Esophagus (tissue), 2 donors: Measurements from ENCODE around the gene CACNB4. TPM values are rescaled to one million over a fixed set of nuclear protein-coding genes. Genes with fewer than 3 reads are reported as not detected.

Experiments used
- H3K27ac ChIP-seq, 2 donors: one replicate each; pipeline ENCODE4 v1.5.1; 2013; ENCODE audit warnings: low read depth in 2 of 2, mild to moderate bottlenecking in 2 of 2, inconsistent platforms in 1 of 2, low read length in 1 of 2, moderate library complexity in 1 of 2
- H3K27me3 ChIP-seq, 2 donors: one replicate each; pipeline ENCODE4 v1.6.1; 2013; ENCODE audit warnings: low read length in 2 of 2, control low read depth in 1 of 2, mild to moderate bottlenecking in 1 of 2; ENCODE audit not compliant: insufficient read depth in 2 of 2, control insufficient read depth in 1 of 2
- H3K36me3 ChIP-seq, 2 donors: one replicate each; pipeline ENCODE4 v1.6.1; 2013; ENCODE audit warnings: low read length in 1 of 2; ENCODE audit not compliant: control insufficient read depth in 2 of 2, insufficient read depth in 2 of 2
- H3K4me1 ChIP-seq, 2 donors: one replicate each; pipeline ENCODE4 v1.6.1; 2013; ENCODE audit warnings: low read length in 1 of 2; ENCODE audit not compliant: control insufficient read depth in 2 of 2, insufficient read depth in 2 of 2
- H3K4me3 ChIP-seq, 2 donors: one replicate each; pipeline ENCODE4 v1.5.1; 2013; ENCODE audit warnings: low read length in 2 of 2, mild to moderate bottlenecking in 2 of 2, low read depth in 1 of 2, moderate library complexity in 1 of 2
- H3K9me3 ChIP-seq, 2 donors: one replicate each; pipeline ENCODE4 v1.6.1; 2013; ENCODE audit warnings: mild to moderate bottlenecking in 2 of 2, low read depth in 1 of 2, low read length in 1 of 2, moderate library complexity in 1 of 2; ENCODE audit not compliant: control insufficient read depth in 2 of 2, insufficient read depth in 1 of 2
- WGBS, 2 donors: extraction: QIAGEN DNeasy Blood & Tissue Kit; methylation state at CpG; one replicate each; pipeline ENCODE4 v1.1.7; 2013; 5-methylcytosine and 5-hydroxymethylcytosine counted together
- polyA plus RNA-seq, 2 donors: library from polyadenylated mRNA; stranded (reverse); fragments of 200-250 nt; gene quantifications; one replicate each; pipeline ENCODE4 v1.2.3, GENCODE V29; 2013
- donor health status: healthy with polysubstance abuse.
- donor health status: Bipolar disorder and iron deficiency.

CACNB4 gene
- polyA plus RNA-seq, 2 donors: 1.2 to 1.3 TPM

GRCh38 chr2:151976945-151977353, 121.9 kb downstream of the CACNB4 start:
- no peak overlapping the region for H3K27ac ChIP-seq
- 77 to 82% methylated on average over 2 of the region's 2 CpGs for WGBS, 2 donors
- no peaks in the 10 kb centered on the region for H3K36me3 ChIP-seq
- no peaks in the 10 kb centered on the region for H3K27me3 ChIP-seq
- no peak overlapping the region for H3K4me3 ChIP-seq
- H3K9me3 ChIP-seq: no peaks in the 10 kb centered on the region
- H3K4me1 ChIP-seq: peaks cover 0 to 2% of the 10 kb centered on the region in 2 donors

DNA sequence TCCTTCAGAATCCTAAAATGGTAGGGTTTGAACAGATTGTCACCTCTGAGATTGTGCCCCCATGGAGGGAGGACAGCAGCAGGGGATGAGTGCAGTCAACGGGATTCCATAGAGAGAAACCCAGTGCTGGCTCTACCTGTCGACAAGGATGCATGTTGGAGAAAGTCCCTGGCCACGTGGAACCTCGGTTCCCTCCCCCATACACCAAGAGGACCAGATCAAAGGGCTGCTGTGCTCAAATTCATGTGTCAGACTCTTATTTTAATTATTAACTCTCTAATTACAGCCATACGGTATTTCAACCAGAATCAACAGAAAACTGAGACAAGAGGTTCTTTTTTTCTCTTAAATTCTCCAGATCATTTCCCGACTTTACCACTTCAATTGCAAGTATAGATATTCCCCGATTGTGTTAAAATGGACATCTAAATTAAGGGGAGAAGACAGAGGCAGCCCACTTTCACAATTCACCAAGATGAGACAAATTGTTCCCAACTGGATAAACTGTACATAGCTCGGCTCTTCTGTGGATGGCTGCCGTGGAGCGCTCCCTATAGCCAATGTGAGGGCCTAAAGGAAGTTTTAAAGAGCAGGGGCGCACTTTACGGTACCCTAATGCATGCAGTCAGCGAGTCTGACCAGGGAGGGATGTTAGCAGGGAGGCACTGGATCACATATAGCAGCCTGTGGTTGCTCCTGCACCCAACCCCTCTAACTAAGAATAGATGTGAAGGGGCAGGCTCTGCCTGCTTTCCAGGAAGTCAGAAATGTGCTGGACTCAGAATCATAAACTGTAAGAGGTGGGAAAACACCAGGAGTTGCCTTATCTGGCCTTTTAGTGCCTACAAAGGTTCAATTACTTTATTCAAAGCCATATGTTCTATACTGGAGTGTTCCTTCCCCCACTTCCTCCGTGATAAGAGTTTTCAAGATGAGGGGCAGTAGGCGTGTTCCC, 123.1 kb downstream of the CACNB4 start:
- Histone ChIP-seq H3K27ac (no peak overlapping the region), H3K4me3 (no peak overlapping the region), H3K27me3 (no peaks in the 10 kb centered on the region), H3K4me1 (peaks cover 0 to 2% of the 10 kb centered on the region in 2 donors), H3K9me3 (no peaks in the 10 kb centered on the region), H3K36me3 (no peaks in the 10 kb centered on the region)
- 81 to 91% methylated on average over 15 of the region's 15 CpGs for WGBS, 2 donors

DNA sequence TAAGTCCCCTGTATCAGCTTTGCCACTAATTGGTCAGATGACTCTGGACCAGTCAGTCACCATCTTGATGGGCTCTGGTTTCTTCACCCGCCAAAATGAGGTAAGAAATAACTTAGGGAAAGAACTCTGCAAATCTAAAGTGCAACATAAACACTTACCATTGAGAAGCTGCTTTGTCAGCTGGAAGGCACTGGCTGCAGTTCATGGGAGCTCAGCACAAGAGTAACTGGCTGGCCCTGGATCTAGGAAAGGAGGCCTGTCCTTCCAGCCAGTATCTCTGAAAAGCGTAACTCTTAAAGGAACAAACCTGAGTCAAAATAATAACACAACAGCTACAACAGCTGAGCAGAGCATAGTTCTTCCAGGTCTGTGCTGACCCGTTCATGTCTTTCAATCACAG, 123.9 kb downstream of the CACNB4 start:
- WGBS, 2 donors: 91 to 93% methylated on average over 3 of the region's 3 CpGs
- peaks cover 0 to 2% of the 10 kb centered on the region in 2 donors for H3K4me1 ChIP-seq
- H3K4me3 ChIP-seq: no peak overlapping the region
- no peaks in the 10 kb centered on the region for H3K27me3 ChIP-seq
- H3K9me3 ChIP-seq: no peaks in the 10 kb centered on the region
- H3K27ac ChIP-seq: no peak overlapping the region
- H3K36me3 ChIP-seq: no peaks in the 10 kb centered on the region

DNA sequence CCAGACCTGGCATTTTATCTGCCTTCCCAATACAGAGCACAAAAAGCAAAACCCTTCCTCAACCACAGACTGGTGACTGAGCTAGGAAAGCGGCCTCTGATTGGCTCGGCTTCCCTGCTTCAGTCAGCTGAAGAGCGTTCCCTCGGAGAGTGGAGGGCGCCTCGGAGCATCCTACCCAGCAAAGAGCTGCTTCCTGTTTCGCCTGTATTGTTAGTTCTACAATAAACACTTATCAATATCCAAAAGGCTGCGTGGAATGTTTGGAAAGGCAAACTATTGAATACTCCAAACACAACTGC, 125.0 kb downstream of the CACNB4 start:
- Histone ChIP-seq H3K27ac (no peak overlapping the region), H3K4me3 (no peak overlapping the region), H3K4me1 (peaks cover 0 to 2% of the 10 kb centered on the region in 2 donors), H3K27me3 (no peaks in the 10 kb centered on the region), H3K9me3 (no peaks in the 10 kb centered on the region), H3K36me3 (no peaks in the 10 kb centered on the region)
- WGBS, 2 donors: 17 to 29% methylated on average over 8 of the region's 8 CpGs

DNA sequence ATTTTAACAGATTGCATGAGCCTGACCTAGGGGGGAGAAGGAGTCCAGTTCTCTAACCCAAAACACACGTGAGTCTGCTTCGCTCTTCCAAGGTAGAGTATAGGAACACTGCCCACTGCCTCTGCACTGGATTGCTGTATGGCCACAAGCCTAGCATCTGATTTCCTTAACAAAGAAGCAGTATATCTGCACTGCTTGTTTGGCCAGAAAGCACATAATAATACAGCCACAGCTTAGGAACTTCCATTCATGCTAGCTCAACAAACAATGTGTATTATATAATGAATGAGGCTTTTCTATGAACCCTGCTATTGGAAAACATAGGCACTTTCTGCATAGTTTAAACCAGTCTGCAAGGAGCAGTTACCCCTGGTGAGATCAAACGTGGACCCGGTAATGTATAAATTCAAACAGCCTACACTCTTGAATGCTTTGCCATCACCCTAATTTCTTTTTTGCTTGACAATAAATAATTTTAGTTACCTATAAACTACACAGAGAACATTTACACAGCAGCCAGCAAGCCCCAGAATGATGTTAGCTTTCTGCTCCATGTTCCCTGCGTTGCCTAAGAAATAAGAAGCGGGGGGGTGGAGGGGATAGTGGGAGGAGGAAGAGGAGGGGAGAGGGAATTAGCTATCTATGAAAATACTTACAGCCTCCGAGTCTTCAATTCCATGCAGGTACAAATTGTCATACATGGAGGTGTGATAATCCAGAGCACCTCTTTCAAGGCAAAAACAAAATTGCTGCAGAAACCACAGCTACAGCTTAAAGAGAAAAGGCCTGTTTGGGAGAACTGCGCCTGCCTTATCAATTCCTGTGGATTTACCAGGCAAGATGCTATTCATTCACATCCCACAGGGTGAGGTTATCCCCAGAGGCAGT, 125.6 kb downstream of the CACNB4 start:
- Histone ChIP-seq H3K9me3 (no peaks in the 10 kb centered on the region), H3K36me3 (no peaks in the 10 kb centered on the region), H3K27me3 (no peaks in the 10 kb centered on the region), H3K4me3 (no peak overlapping the region), H3K27ac (no peak overlapping the region), H3K4me1 (no peaks in the 10 kb centered on the region)
- WGBS, 2 donors: 69 to 76% methylated on average over 8 of the region's 8 CpGs

DNA sequence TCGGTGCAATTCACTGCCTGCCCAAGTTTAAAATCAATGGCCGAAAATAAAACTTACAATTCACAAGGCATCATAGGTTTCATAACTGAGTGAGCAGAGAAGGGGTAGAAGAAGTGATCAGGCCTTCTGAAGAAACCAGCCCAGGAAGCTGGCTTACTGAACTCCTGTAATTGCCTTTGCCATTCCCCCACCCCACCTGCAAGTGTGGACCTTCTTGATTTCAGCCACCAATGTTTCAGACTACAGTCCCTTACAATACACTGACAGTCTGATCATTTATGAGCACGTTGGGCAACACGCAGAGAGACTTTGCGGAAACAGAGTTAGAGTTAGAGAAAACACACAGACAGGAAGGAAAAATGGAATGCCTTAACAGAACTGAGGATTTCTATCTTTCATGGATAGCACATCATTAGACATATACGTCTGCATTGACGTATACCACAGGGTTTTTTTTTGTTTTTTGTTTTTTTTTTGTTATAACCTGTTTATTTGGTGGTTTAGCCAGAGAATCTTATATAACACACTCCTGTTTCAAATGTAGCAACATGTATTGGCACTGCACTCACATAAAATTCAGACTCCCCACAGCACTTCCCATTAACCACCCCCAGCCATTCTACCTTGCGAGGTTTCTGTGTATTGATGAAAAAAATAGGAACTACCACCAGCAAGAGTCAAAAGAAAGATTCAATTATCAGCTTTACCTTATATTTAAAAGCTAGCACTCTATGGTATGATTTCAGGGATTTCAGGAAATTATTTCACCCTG, 126.4 kb downstream of the CACNB4 start:
- H3K9me3 ChIP-seq: no peaks in the 10 kb centered on the region
- H3K4me1 ChIP-seq: no peaks in the 10 kb centered on the region
- no peak overlapping the region for H3K4me3 ChIP-seq
- H3K36me3 ChIP-seq: no peaks in the 10 kb centered on the region
- H3K27me3 ChIP-seq: no peaks in the 10 kb centered on the region
- 90 to 93% methylated on average over 8 of the region's 8 CpGs for WGBS, 2 donors
- no peak overlapping the region for H3K27ac ChIP-seq

DNA sequence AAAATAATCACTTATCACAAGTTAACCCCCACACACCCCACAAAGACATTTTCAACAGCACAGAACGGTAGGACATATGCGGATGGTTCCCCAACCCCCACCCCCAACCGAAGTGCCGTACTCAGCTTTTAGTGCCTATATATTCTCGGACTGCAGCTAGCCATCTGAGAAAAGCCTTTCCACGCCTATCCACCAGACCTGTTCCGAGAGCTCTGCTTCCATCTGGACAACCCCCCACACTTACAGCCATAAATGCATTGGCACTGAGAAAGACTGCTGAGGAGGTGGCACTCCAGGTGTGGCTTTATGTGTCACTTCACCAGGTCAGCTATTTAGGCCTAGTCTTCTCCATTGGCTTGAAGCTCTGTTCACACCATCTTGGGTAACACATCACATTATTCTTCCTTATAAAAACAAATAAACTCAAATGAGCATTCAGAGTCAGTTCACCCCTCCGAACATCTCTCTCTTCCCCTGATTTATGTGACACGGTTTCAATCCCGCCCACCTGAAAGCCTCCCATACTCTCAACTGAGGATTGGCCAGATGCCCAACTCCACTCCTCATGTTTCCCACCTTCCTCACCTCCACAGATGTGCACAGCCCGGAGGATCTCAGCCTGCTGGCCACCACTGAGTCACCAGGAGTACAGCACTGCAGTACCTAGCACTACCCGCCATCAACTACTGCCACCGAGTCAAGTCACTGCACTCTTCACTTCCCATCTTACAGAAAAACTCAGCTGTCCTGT, 127.4 kb downstream of the CACNB4 start:
- 96% methylated on average over 13 of the region's 13 CpGs for WGBS, 2 donors
- H3K4me1 ChIP-seq: no peaks in the 10 kb centered on the region
- no peaks in the 10 kb centered on the region for H3K27me3 ChIP-seq
- H3K36me3 ChIP-seq: no peaks in the 10 kb centered on the region
- H3K4me3 ChIP-seq: no peak overlapping the region
- H3K27ac ChIP-seq: no peak overlapping the region
- H3K9me3 ChIP-seq: no peaks in the 10 kb centered on the region

- no peak overlapping the region for H3K27ac ChIP-seq
- H3K4me3 ChIP-seq: no peak overlapping the region
- no peaks in the 10 kb centered on the region for H3K27me3 ChIP-seq
- no peaks in the 10 kb centered on the region for H3K4me1 ChIP-seq
- H3K36me3 ChIP-seq: no peaks in the 10 kb centered on the region
- WGBS, 2 donors: 75 to 86% methylated on average over 4 of the region's 4 CpGs
- no peaks in the 10 kb centered on the region for H3K9me3 ChIP-seq
These were observed 129.9 kb downstream of the CACNB4 start for GRCh38 chr2:151968770-151969470.
